HepG2 (cell line): ENCODE data around the gene ZNF184. TPM values are rescaled to one million over a fixed set of nuclear protein-coding genes. Genes with fewer than 3 reads are reported as not detected.
A peak's percentile ranks its signal among the peaks of the same experiment; 100 is the strongest.

Source experiments
- CCDC6 ChIP-seq: sonication (generic); formaldehyde crosslinking; IDR thresholded peaks from 2 replicates; pipeline ENCODE4 v1.8.1; 2022; ENCODE audit warnings: mild to moderate bottlenecking, missing genetic modification reagents, moderate library complexity
- ETS1 ChIP-seq: sonication (generic); formaldehyde crosslinking; IDR thresholded peaks from 2 replicates; pipeline ENCODE4 v1.4.0; 2020; ENCODE audit warnings: missing genetic modification reagents
- ETV6 ChIP-seq: sonication (generic); formaldehyde crosslinking; conservative IDR thresholded peaks from 2 replicates; pipeline ENCODE4 v1.4.0; 2020; ENCODE audit warnings: missing genetic modification reagents
- FOXP4 ChIP-seq: sonication (generic); formaldehyde crosslinking; IDR thresholded peaks from 2 replicates; pipeline ENCODE4 v1.4.0; 2020; ENCODE audit warnings: missing genetic modification reagents
- NR1H2 ChIP-seq: sonication (generic); formaldehyde crosslinking; IDR thresholded peaks from 2 replicates; pipeline ENCODE4 v1.8.1; 2022; ENCODE audit warnings: low read depth, missing genetic modification reagents, borderline replicate concordance
- POLR2G ChIP-seq: fragments of 200-400 bp; formaldehyde crosslinking; IDR thresholded peaks from 2 replicates; pipeline ENCODE4 v1.6.1; 2018; ENCODE audit warnings: mild to moderate bottlenecking, low read depth, low read length, moderate library complexity
- RBM22 ChIP-seq: fragments of 200-400 bp; formaldehyde crosslinking; optimal IDR thresholded peaks from 2 replicates; pipeline ENCODE3; 2017; ENCODE audit warnings: mild to moderate bottlenecking, low read length, moderate library complexity
- TBX2 ChIP-seq: sonication (generic); formaldehyde crosslinking; IDR thresholded peaks from 2 replicates; pipeline ENCODE4 v1.5.0; 2020; ENCODE audit warnings: missing genetic modification reagents, mild to moderate bottlenecking, borderline replicate concordance
- ZBTB43 ChIP-seq: sonication (generic); formaldehyde crosslinking; conservative IDR thresholded peaks from 2 replicates; pipeline ENCODE4 v1.4.0; 2020; ENCODE audit warnings: missing genetic modification reagents
- ZMYM3 ChIP-seq: sonication (generic); formaldehyde crosslinking; IDR thresholded peaks from 2 replicates; pipeline ENCODE4 v1.5.1; 2020; ENCODE audit warnings: mild to moderate bottlenecking, missing genetic modification reagents
- ZNF44 ChIP-seq: sonication (generic); formaldehyde crosslinking; IDR thresholded peaks from 2 replicates; pipeline ENCODE4 v1.5.1; 2020; ENCODE audit warnings: mild to moderate bottlenecking, missing genetic modification reagents
- ZNF460 ChIP-seq: sonication (generic); formaldehyde crosslinking; IDR thresholded peaks from 2 replicates; pipeline ENCODE4 v1.5.1; 2020; ENCODE audit warnings: missing genetic modification reagents, mild to moderate bottlenecking, borderline replicate concordance
- ZNF512B ChIP-seq: sonication (generic); formaldehyde crosslinking; IDR thresholded peaks from 2 replicates; pipeline ENCODE4 v1.5.1; 2020; ENCODE audit warnings: missing genetic modification reagents, mild to moderate bottlenecking, borderline replicate concordance
- ZNF547 ChIP-seq: sonication (generic); formaldehyde crosslinking; IDR thresholded peaks from 2 replicates; pipeline ENCODE4 v1.5.1; 2020; ENCODE audit warnings: mild to moderate bottlenecking, missing genetic modification reagents
- ZNF704 ChIP-seq: sonication (generic); formaldehyde crosslinking; IDR thresholded peaks from 2 replicates; pipeline ENCODE4 v1.8.1; 2023; ENCODE audit warnings: mild to moderate bottlenecking, inconsistent platforms, moderate library complexity, missing genetic modification reagents, borderline replicate concordance
- ZNF770 ChIP-seq: sonication (generic); formaldehyde crosslinking; IDR thresholded peaks from 2 replicates; pipeline ENCODE4 v1.5.0; 2020; ENCODE audit warnings: mild to moderate bottlenecking, missing genetic modification reagents
- polyA plus RNA-seq, 8 experiments: library from polyadenylated mRNA; depleted of rRNA in 3 of 8; stranded (reverse) in 7 of 8; unstranded in 1 of 8; fragments of >200 nt; fragmentation: Illumina TruSeq in 4 of 8; extraction: Trizol in 4 of 8; gene quantifications; 2 replicates each; pipeline versions ENCODE4 v1.2.1 to v1.2.3, GENCODE V29; 2011 to 2016; ENCODE audit warnings: low read depth in 4 of 8, missing spikeins in 1 of 8, mixed read lengths in 1 of 8; ENCODE audit not compliant: insufficient read depth in 1 of 8
- total RNA-seq, 5 experiments: library from RNA; depleted of rRNA; stranded (reverse); fragments of >200 nt; fragmentation: Illumina TruSeq; extraction: Trizol; gene quantifications; 2 replicates each; pipeline ENCODE4 v1.2.3, GENCODE V29; 2016; ENCODE audit warnings: low read depth in 1 of 5

ZNF184 gene
- total and polyA plus RNA-seq, 2 of the 13 experiments (the other 11 are each of a cell fraction or from before 2014, with no cell fraction given), result 2.1 to 10.1 TPM

GRCh38 chr6:27479319-27480182 is 6.6 kb upstream of the ZNF184 start (continued):
- TF ChIP-seq ZNF547 (no peak; the same call in 1 of the 2 replicates), CCDC6 (no peak; the same call in 1 of the 2 replicates), ETV6 (no peak; the same call in 1 of the 2 replicates), ZBTB43 (0 out of 2 replicates have a peak, but pooled peaks have one; percentile 49), TBX2 (peak; percentile 27; the same call in 1 of the 2 replicates), FOXP4 (CRISPR knock-in tag) (peak; percentile 76), NR1H2 (no peak), ZMYM3 (CRISPR knock-in tag) (no peak), POLR2G (peak; percentile 35; the same call in 1 of the 2 replicates), ZNF770 (CRISPR knock-in tag) (no peak), ZNF44 (no peak), RBM22 (peak; percentile 97), ZNF460 (CRISPR knock-in tag) (no peak; the same call in 1 of the 2 replicates), ZNF512B (CRISPR knock-in tag) (peak; percentile 74; the same call in 1 of the 2 replicates), ZNF704 (CRISPR knock-in tag) (no peak), ETS1 (no peak)
